ENCODE results near the gene L2HGDH.
A peak's percentile ranks its signal among the peaks of the same experiment; 100 is the strongest.

DNA sequence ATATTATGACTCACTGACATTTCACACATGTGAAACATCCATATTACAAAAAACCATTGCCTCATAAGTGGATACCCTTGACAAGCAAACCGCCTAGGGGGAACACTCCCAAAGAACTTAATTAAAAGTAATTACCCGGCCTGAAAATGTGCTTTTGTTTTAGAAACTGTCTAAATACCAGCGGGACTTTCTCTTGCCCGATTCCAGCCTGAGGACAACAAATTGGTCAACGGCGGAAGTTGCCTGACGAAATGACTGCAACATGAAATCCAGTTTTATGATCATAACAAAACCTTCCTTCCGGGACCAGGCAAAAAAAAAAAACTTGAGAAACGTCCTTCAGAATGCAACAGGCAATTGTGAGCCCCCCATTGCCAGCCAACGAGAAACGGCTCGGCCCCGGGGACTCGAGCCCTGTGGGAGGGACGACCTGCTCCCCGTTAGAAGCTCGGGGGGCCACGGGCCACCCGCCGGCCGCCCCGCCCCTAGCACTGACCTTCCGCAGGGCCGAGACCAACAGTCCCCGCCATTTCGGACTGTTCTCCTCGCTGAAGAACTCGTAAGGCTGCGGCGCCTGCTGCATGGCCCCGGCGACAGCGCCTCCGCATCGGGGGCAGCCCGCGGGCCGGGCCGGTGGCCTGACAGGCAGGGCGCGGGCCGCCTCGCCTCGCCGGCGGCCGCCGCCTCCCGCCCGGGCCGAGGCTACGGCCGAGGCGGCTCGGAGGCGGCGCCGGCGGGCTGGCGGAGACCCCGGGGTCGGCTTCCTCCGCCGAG lies 81.1 kb downstream of the L2HGDH start:
- TF ChIP-seq TAF1 (IDR thresholded peaks at IDR 0.05; ENCODE audit: borderline replicate concordance, insufficient read depth, low read length), result no peak
- TF ChIP-seq POLR2AphosphoS5 (IDR thresholded peaks at IDR 0.05; ENCODE audit: low read depth, low read length), result 0 out of 2 replicates have a peak, but pooled peaks have one; percentile 26
